GM12891 (cell line): Measurements from ENCODE around the gene NALCN.

ENCODE experiments used
- DNase-seq: peaks from one replicate; pipeline ENCODE4 v3.0.0; 2011; ENCODE audit warnings: low spot score; ENCODE audit not compliant: insufficient read length
- FAIRE-seq: peaks from 2 replicates; lab custom pipeline; 2011; peaks lifted over from hg19 to GRCh38; lab: Jason Lieb, UNC
- PAX5 ChIP-seq: IDR thresholded peaks from 2 replicates; pipeline ENCODE4 v1.6.1; 2011; ENCODE audit warnings: low read length, moderate library complexity, mild to moderate bottlenecking; ENCODE audit not compliant: insufficient read depth, severe bottlenecking
- POLR2A ChIP-seq: IDR thresholded peaks from 2 replicates; pipeline ENCODE4 v1.6.1; 2011; ENCODE audit warnings: low read depth, low read length, control low read depth
- POLR2AphosphoS5 ChIP-seq: IDR thresholded peaks from 2 replicates; pipeline ENCODE4 v1.6.1; 2011; ENCODE audit warnings: low read depth, low read length, control low read depth
- POU2F2 ChIP-seq: IDR thresholded peaks from 2 replicates; pipeline ENCODE4 v1.6.1; 2011; ENCODE audit warnings: low read depth, mild to moderate bottlenecking, control low read depth, low read length, moderate library complexity
- SPI1 ChIP-seq: IDR thresholded peaks from 2 replicates; pipeline ENCODE4 v1.6.1; 2011; ENCODE audit warnings: low read depth, low read length, control low read depth
- TAF1 ChIP-seq: IDR thresholded peaks from 2 replicates; pipeline ENCODE4 v1.6.1; 2011; ENCODE audit warnings: low read depth, low read length, control low read depth

NALCN gene

GRCh38 chr13:101415358-101416174, 742 bp downstream of the NALCN start:
- FAIRE-seq (no peak), DNase-seq (no peak)
- TF ChIP-seq SPI1 (no peak), POLR2A (no peak), POU2F2 (no peak), POLR2AphosphoS5 (no peak), TAF1 (no peak), PAX5 (no peak)

GRCh38 chr13:101412076-101412475, 4.2 kb downstream of the NALCN start:
- no peak for TF ChIP-seq POLR2AphosphoS5
- DNase-seq: no peak
- FAIRE-seq: no peak

- FAIRE-seq: no peak
- no peak for DNase-seq
- TF ChIP-seq TAF1: no peak
- no peak for TF ChIP-seq PAX5
- no peak for TF ChIP-seq POU2F2
- TF ChIP-seq SPI1: no peak
- TF ChIP-seq POLR2AphosphoS5: no peak
- TF ChIP-seq POLR2A: no peak
These were observed 7.2 kb downstream of the NALCN start for GRCh38 chr13:101408992-101409656.

- DNase-seq: no peak
- TF ChIP-seq POLR2AphosphoS5: no peak
- FAIRE-seq: no peak
These were observed 8.2 kb downstream of the NALCN start for GRCh38 chr13:101408154-101408553.

GRCh38 chr13:101406791-101407190, 9.5 kb downstream of the NALCN start:
- no peak for DNase-seq
- FAIRE-seq: no peak
- TF ChIP-seq TAF1: no peak

- FAIRE-seq (no peak), DNase-seq (no peak)
- no peak for TF ChIP-seq SPI1
- TF ChIP-seq TAF1: no peak
- no peak for TF ChIP-seq POU2F2
- TF ChIP-seq PAX5: no peak
- TF ChIP-seq POLR2AphosphoS5: no peak
- TF ChIP-seq POLR2A: no peak
These were observed 15.1 kb downstream of the NALCN start for GRCh38 chr13:101401196-101401595.

GRCh38 chr13:101399365-101399764, 16.9 kb downstream of the NALCN start:
- FAIRE-seq (no peak), DNase-seq (no peak)
- TF ChIP-seq POLR2AphosphoS5: no peak
- no peak for TF ChIP-seq POLR2A
- TF ChIP-seq PAX5: no peak
- TF ChIP-seq SPI1: no peak
- no peak for TF ChIP-seq TAF1
- no peak for TF ChIP-seq POU2F2

- TF ChIP-seq SPI1 (no peak), POLR2AphosphoS5 (no peak), TAF1 (no peak), POU2F2 (no peak), POLR2A (no peak), PAX5 (no peak)
- FAIRE-seq (no peak), DNase-seq (no peak)
These were observed 17.4 kb downstream of the NALCN start for GRCh38 chr13:101398920-101399319.

- TF ChIP-seq TAF1 (no peak), POU2F2 (no peak), PAX5 (no peak), SPI1 (no peak), POLR2AphosphoS5 (no peak), POLR2A (no peak)
- no peak for DNase-seq
- FAIRE-seq: no peak
These were observed 18.1 kb downstream of the NALCN start for GRCh38 chr13:101398191-101398590.

GRCh38 chr13:101397742-101398141, 18.6 kb downstream of the NALCN start:
- FAIRE-seq: no peak
- DNase-seq: no peak
- TF ChIP-seq POU2F2 (no peak), POLR2AphosphoS5 (no peak), SPI1 (no peak), PAX5 (no peak), TAF1 (no peak), POLR2A (no peak)
